A549 (cell line): ENCODE results near the gene APBB2. TPM values are rescaled to one million over a fixed set of nuclear protein-coding genes. Genes with fewer than 3 reads are reported as not detected.

Experiments used
- ATAC-seq, 2 experiments: fragments of 200-7000 bp in 1 of 2; fragments of >200 bp in 1 of 2; cut with Nextera tagmentation in 1 of 2; cut with Tn5 transposase in 1 of 2; 3 replicates each; pipeline versions ENCODE4 v1.8.0 to v1.9.1; 2018 to 2020; ENCODE audit warnings: mild to moderate bottlenecking in 1 of 2, moderate library complexity in 1 of 2
- CTCF ChIA-PET: fragments of 300-600 bp; sonication (Branson Sonifier 250); formaldehyde crosslinking; extraction: SDS; loops from one replicate; lab custom pipeline; 2021; ENCODE audit warnings: antibody characterized with exemption, inconsistent platforms; lab: Yijun Ruan, JAX
- POLR2A ChIA-PET: fragments of 350-600 bp; formaldehyde crosslinking; extraction: SDS; loops from one replicate; lab custom pipeline; 2021; ENCODE audit warnings: antibody characterized with exemption, inconsistent platforms; lab: Yijun Ruan, JAX
- DNase-seq, 2 experiments: peaks; one replicate each; pipeline versions ENCODE4 v3.0.0 to v3.0.0-alpha.2; 2011 to 2016; ENCODE audit warnings: low read depth in 1 of 2, low spot score in 1 of 2
- FAIRE-seq: peaks from 2 replicates; lab custom pipeline; 2011; peaks lifted over from hg19 to GRCh38; lab: Jason Lieb, UNC
- H3K27ac ChIP-seq, 2 experiments: fragments of >200 bp; sonication (Bioruptor Twin); formaldehyde crosslinking; 3 replicates each; pipeline ENCODE4 v1.5.1; 2016 to 2017
- H3K4me1 ChIP-seq: fragments of >200 bp; sonication (Bioruptor Twin); formaldehyde crosslinking; 3 replicates; pipeline ENCODE4 v1.6.1; 2016
- H3K4me2 ChIP-seq: fragments of >200 bp; sonication (Bioruptor Twin); formaldehyde crosslinking; 3 replicates; pipeline ENCODE4 v1.6.1; 2016
- H3K4me3 ChIP-seq: fragments of >200 bp; sonication (Bioruptor Twin); formaldehyde crosslinking; 3 replicates; pipeline ENCODE4 v1.5.1; 2016
- H3K9me3 ChIP-seq: fragments of >200 bp; sonication (Bioruptor Twin); formaldehyde crosslinking; 3 replicates; pipeline ENCODE4 v1.6.1; 2016
- ATOH8 ChIP-seq: fragments of 250-450 bp; sonication (Bioruptor Pico); IDR thresholded peaks from 2 replicates; pipeline ENCODE4 v1.5.0; 2020; ENCODE audit warnings: low read depth, mild to moderate bottlenecking, moderate library complexity
- CBX8 ChIP-seq: fragments of 200-600 bp; sonication (generic); IDR thresholded peaks from 2 replicates; pipeline ENCODE4 v1.6.1; 2016
- CHD2 ChIP-seq: fragments of 150-350 bp; IDR thresholded peaks from 2 replicates; pipeline ENCODE4 v1.6.1; 2014; ENCODE audit warnings: low read length; ENCODE audit not compliant: partially characterized antibody
- CHD4 ChIP-seq: fragments of 200-600 bp; sonication (generic); IDR thresholded peaks from 2 replicates; pipeline ENCODE4 v1.6.1; 2016; ENCODE audit warnings: antibody characterized with exemption, mild to moderate bottlenecking, borderline replicate concordance
- E2F6 ChIP-seq: IDR thresholded peaks from 2 replicates; pipeline ENCODE4 v1.6.1; 2012; ENCODE audit warnings: low read depth, borderline replicate concordance
- EHMT2 ChIP-seq: fragments of 200-600 bp; sonication (generic); IDR thresholded peaks from 2 replicates; pipeline ENCODE4 v1.6.1; 2016; ENCODE audit warnings: antibody characterized with exemption, low read depth, mild to moderate bottlenecking, moderate library complexity
- FOSB ChIP-seq: fragments of 250-450 bp; sonication (Bioruptor Pico); IDR thresholded peaks from 2 replicates; pipeline ENCODE4 v1.5.0; 2020; ENCODE audit warnings: mild to moderate bottlenecking, moderate library complexity
- FOSL2 ChIP-seq, 2 experiments: fragments of 450-650 bp in 1 of 2; fragments of >200 bp in 1 of 2; sonication (Bioruptor Twin) in 1 of 2; formaldehyde crosslinking; IDR thresholded peaks; 2 replicates each; pipeline versions ENCODE4 v1.5.0 to v1.6.1; 2016 to 2020; ENCODE audit warnings: mild to moderate bottlenecking in 1 of 2, moderate library complexity in 1 of 2
- FOXS1 ChIP-seq: fragments of 250-450 bp; sonication (Bioruptor Pico); IDR thresholded peaks from 2 replicates; pipeline ENCODE4 v1.5.0; 2020; ENCODE audit warnings: mild to moderate bottlenecking, moderate library complexity
- GATA3 ChIP-seq: IDR thresholded peaks from 2 replicates; pipeline ENCODE4 v1.6.1; 2012; ENCODE audit warnings: borderline replicate concordance
- HMGXB4 ChIP-seq: fragments of 250-450 bp; sonication (Bioruptor Pico); IDR thresholded peaks from 2 replicates; pipeline ENCODE4 v1.5.0; 2021; ENCODE audit warnings: mild to moderate bottlenecking, moderate library complexity, borderline replicate concordance
- HOXB13 ChIP-seq: fragments of 250-450 bp; sonication (Bioruptor Pico); IDR thresholded peaks from 2 replicates; pipeline ENCODE4 v1.5.0; 2020; ENCODE audit warnings: low read depth, mild to moderate bottlenecking, moderate library complexity
- JUNB ChIP-seq: fragments of >200 bp; sonication (Bioruptor Twin); formaldehyde crosslinking; IDR thresholded peaks from 2 replicates; pipeline ENCODE4 v1.6.1; 2016
- KDM1A ChIP-seq: fragments of 200-600 bp; sonication (generic); IDR thresholded peaks from 2 replicates; pipeline ENCODE4 v1.6.1; 2016; ENCODE audit warnings: low read depth, mild to moderate bottlenecking
- MAFK ChIP-seq: fragments of 450-650 bp; IDR thresholded peaks from 2 replicates; pipeline ENCODE4 v1.6.1; 2014; ENCODE audit not compliant: partially characterized antibody
- MAZ ChIP-seq: fragments of 150-350 bp; IDR thresholded peaks from 2 replicates; pipeline ENCODE4 v1.6.1; 2014; ENCODE audit warnings: antibody characterized with exemption, low read depth, low read length, borderline replicate concordance
- NPAS2 ChIP-seq: fragments of 250-450 bp; sonication (Bioruptor Pico); IDR thresholded peaks from 2 replicates; pipeline ENCODE4 v1.8.0; 2022; ENCODE audit warnings: mild to moderate bottlenecking, moderate library complexity, borderline replicate concordance
- POLR2AphosphoS2 ChIP-seq: conservative IDR thresholded peaks from 2 replicates; pipeline ENCODE4 v1.6.1; 2012; ENCODE audit warnings: low read length, improper control_type of control experiment, inconsistent platforms
- SMC3 ChIP-seq: fragments of >200 bp; sonication (Bioruptor Twin); formaldehyde crosslinking; IDR thresholded peaks from 3 replicates; pipeline ENCODE4 v1.6.1; 2018; ENCODE audit warnings: inconsistent platforms
- TFCP2L1 ChIP-seq: fragments of 250-450 bp; sonication (Bioruptor Pico); IDR thresholded peaks from 2 replicates; pipeline ENCODE4 v1.5.0; 2021; ENCODE audit warnings: mild to moderate bottlenecking
- ZNF302 ChIP-seq: fragments of 250-450 bp; sonication (Bioruptor Pico); IDR thresholded peaks from 2 replicates; pipeline ENCODE4 v1.9.0; 2021; ENCODE audit warnings: inconsistent platforms, mild to moderate bottlenecking, moderate library complexity
- WGBS: methylation state at CpG from one replicate; pipeline ENCODE4 v1.1.6; 2017; ENCODE audit errors: missing lambda C conversion rate; 5-methylcytosine and 5-hydroxymethylcytosine counted together
- polyA plus RNA-seq, 4 experiments: library from polyadenylated mRNA; depleted of rRNA in 3 of 4; stranded (reverse); fragments of >200 nt; fragmentation: RNase III in 1 of 4; extraction: RNeasy Plus Mini Kit Qiagen cat#74134 plus additional on column Dnase treatment in 1 of 4; gene quantifications; 2 replicates in 3 of 4; 3 replicates in 1 of 4; pipeline ENCODE4 v1.2.3, GENCODE V29; 2011 to 2017

The APBB2 gene
- polyA plus RNA-seq, 2 of the 4 experiments (the other 2 are of a cell fraction): 8.3 to 31.9 TPM

- POLR2A ChIA-PET: no interaction called here
- Histone ChIP-seq H3K27ac (no peak overlapping the region), H3K4me3 (no peak overlapping the region), H3K9me3 (no peaks in the 10 kb centered on the region), H3K4me1 (no peaks in the 10 kb centered on the region), H3K4me2 (no peak overlapping the region)
- DNase-seq (no peak), FAIRE-seq (no peak), ATAC-seq (no peak)
- CTCF ChIA-PET: interaction anchor here (0.8 to 1.2 kb wide), 2 partner anchors 11 to 12 kb away, joined by 3 read pairs; no protein-coding TSS in a partner anchor
- TF ChIP-seq TFCP2L1 (CRISPR knock-in tag) (no peak), JUNB (no peak), KDM1A (no peak), SMC3 (no peak), FOXS1 (CRISPR knock-in tag) (no peak), NPAS2 (no peak), HOXB13 (CRISPR knock-in tag) (no peak), MAZ (no peak), POLR2AphosphoS2 (no peak), MAFK (no peak)
- 92% methylated on average over 10 of the region's 10 CpGs for WGBS
These were observed 369.0 kb downstream of the APBB2 start for GRCh38 chr4:40845154-40845835.

GRCh38 chr4:40844261-40844660 lies 370.1 kb downstream of the APBB2 start:
- ATAC-seq: no peak
- 65% methylated on average over 6 of the region's 6 CpGs for WGBS
- Histone ChIP-seq H3K4me1 (no peaks in the 10 kb centered on the region), H3K4me3 (no peak overlapping the region), H3K4me2 (no peak overlapping the region), H3K9me3 (no peaks in the 10 kb centered on the region), H3K27ac (no peak overlapping the region)
- POLR2A ChIA-PET: no interaction called here
- CTCF ChIA-PET: interaction anchor here (0.8 to 1.2 kb wide), 2 partner anchors 11 to 12 kb away, joined by 3 read pairs; no protein-coding TSS in a partner anchor
- no peak for FAIRE-seq
- no peak for TF ChIP-seq ATOH8 (CRISPR knock-in tag)
- TF ChIP-seq FOSB (CRISPR knock-in tag): no peak
- TF ChIP-seq EHMT2: no peak
- TF ChIP-seq FOSL2 (IDR thresholded peaks at IDR 0.05): no peak
- no peak for TF ChIP-seq FOSL2 (CRISPR knock-in tag; IDR thresholded peaks at IDR 0.05)
- TF ChIP-seq KDM1A: no peak
- TF ChIP-seq CBX8: no peak
- TF ChIP-seq CHD2: no peak
- no peak for TF ChIP-seq ZNF302 (CRISPR knock-in tag)
- TF ChIP-seq NPAS2: no peak
- TF ChIP-seq HMGXB4 (CRISPR knock-in tag): no peak
- no peak for TF ChIP-seq MAFK
- no peak for TF ChIP-seq E2F6
- TF ChIP-seq CHD4: no peak
- TF ChIP-seq GATA3: no peak
- DNase-seq: no peak
